HG03139 (cell line): ENCODE results near the gene IRX1.

Source experiments
- ATAC-seq: cut with Tn5 transposase; IDR thresholded peaks from one replicate; pipeline ENCODE4 v1.9.1; 2021; ENCODE audit not compliant: unreplicated experiment

The IRX1 gene

GRCh38 chr5:3650320-3650719 is 54.7 kb downstream of the IRX1 start:
- no peak for ATAC-seq

- ATAC-seq: no peak
Observed at GRCh38 chr5:3650868-3651267, 55.2 kb downstream of the IRX1 start.
